Esophagus squamous epithelium (tissue), 5 donors: ENCODE measurements around the gene RNF144A. TPM values are rescaled to one million over a fixed set of nuclear protein-coding genes. Genes with fewer than 3 reads are reported as not detected.

ENCODE experiments used
- DNase-seq: peaks from one replicate; lab custom pipeline; 2025; lab: John Stamatoyannopoulos, UW
- H3K27ac ChIP-seq, 4 donors: fragments of 200-600 bp; sonication (generic); one replicate each; pipeline ENCODE4 v1.5.1; 2016 to 2019; ENCODE audit warnings: mild to moderate bottlenecking in 1 of 4
- H3K27me3 ChIP-seq, 4 donors: fragments of 200-600 bp; sonication (generic); 1 replicate in 3 of 4; 2 replicates in 1 of 4; pipeline versions ENCODE4 v1.5.1 to v1.6.0; 2017 to 2021; ENCODE audit warnings: antibody characterized with exemption in 1 of 4
- H3K36me3 ChIP-seq, 3 donors: fragments of 200-600 bp; sonication (generic); one replicate each; pipeline ENCODE4 v1.5.1; 2016 to 2019
- H3K4me1 ChIP-seq, 3 donors: fragments of 200-600 bp; sonication (generic); one replicate each; pipeline ENCODE4 v1.5.1; 2017 to 2019
- H3K4me3 ChIP-seq, 4 donors: fragments of 200-600 bp; sonication (generic); 1 replicate in 3 of 4; 2 replicates in 1 of 4; pipeline ENCODE4 v1.5.1; 2016 to 2019; ENCODE audit warnings: mild to moderate bottlenecking in 2 of 4, moderate library complexity in 1 of 4
- H3K9me3 ChIP-seq, 3 donors: fragments of 200-600 bp; sonication (generic); one replicate each; pipeline ENCODE4 v1.5.1; 2016 to 2019
- POLR2A ChIP-seq, 4 donors: fragments of 450-650 bp; IDR thresholded peaks; one replicate each; pipeline ENCODE4 v1.6.1; 2017; ENCODE audit warnings: antibody characterized with exemption in 4 of 4, mild to moderate bottlenecking in 4 of 4, moderate library complexity in 3 of 4
- WGBS, 2 donors: methylation state at CpG; one replicate each; pipeline ENCODE4 v1.1.5; 2018; 5-methylcytosine and 5-hydroxymethylcytosine counted together
- intact Hi-C: fragments of 100-400 bp; cut with DNase I; formaldehyde crosslinking; loops from one replicate; pipeline ENCODE4 v1.15.0; 2022
- total RNA-seq, 4 donors: library from RNA; depleted of rRNA; stranded (reverse); fragments of >200 nt; gene quantifications; one replicate each; pipeline ENCODE4 v1.1.0, GENCODE V29; 2016
- TF ChIP-seq, protein P1 (sequence below), 6 experiments: fragments of 450-650 bp in 4 of 6; fragments of 200-600 bp in 2 of 6; sonication (generic) in 2 of 6; IDR thresholded peaks; one replicate each; pipeline ENCODE4 v1.5.1; 2016 to 2019; ENCODE audit warnings: antibody characterized with exemption in 6 of 6, mild to moderate bottlenecking in 4 of 6, moderate library complexity in 4 of 6
- donor health status: DM: yes; HTN: yes; CAD: no.

RNF144A gene
- total RNA-seq, 4 donors from 2014 or later = 6.2 to 11.6 (median 8.2) TPM

GRCh38 chr2:6954586-6954985, 37.4 kb downstream of the RNF144A start:
- H3K4me3 ChIP-seq = no peak overlapping the region
- H3K27me3 ChIP-seq = no peaks in the 10 kb centered on the region
- H3K36me3 ChIP-seq = no peaks in the 10 kb centered on the region
- no peaks in the 10 kb centered on the region for H3K9me3 ChIP-seq
- H3K4me1 ChIP-seq = peaks cover 0 to 6% (median 0%) of the 10 kb centered on the region in 3 donors
- no peak for DNase-seq
- TF ChIP-seq POLR2A (IDR thresholded peaks at IDR 0.05) = no peak
- TF ChIP-seq, protein P1, sequence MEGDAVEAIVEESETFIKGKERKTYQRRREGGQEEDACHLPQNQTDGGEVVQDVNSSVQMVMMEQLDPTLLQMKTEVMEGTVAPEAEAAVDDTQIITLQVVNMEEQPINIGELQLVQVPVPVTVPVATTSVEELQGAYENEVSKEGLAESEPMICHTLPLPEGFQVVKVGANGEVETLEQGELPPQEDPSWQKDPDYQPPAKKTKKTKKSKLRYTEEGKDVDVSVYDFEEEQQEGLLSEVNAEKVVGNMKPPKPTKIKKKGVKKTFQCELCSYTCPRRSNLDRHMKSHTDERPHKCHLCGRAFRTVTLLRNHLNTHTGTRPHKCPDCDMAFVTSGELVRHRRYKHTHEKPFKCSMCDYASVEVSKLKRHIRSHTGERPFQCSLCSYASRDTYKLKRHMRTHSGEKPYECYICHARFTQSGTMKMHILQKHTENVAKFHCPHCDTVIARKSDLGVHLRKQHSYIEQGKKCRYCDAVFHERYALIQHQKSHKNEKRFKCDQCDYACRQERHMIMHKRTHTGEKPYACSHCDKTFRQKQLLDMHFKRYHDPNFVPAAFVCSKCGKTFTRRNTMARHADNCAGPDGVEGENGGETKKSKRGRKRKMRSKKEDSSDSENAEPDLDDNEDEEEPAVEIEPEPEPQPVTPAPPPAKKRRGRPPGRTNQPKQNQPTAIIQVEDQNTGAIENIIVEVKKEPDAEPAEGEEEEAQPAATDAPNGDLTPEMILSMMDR (IDR thresholded peaks at IDR 0.05) = no peak
- intact Hi-C loops = no loop called here
- WGBS, 2 donors = 85 to 89% methylated on average over 4 of the region's 4 CpGs
- H3K27ac ChIP-seq = no peak overlapping the region

DNA sequence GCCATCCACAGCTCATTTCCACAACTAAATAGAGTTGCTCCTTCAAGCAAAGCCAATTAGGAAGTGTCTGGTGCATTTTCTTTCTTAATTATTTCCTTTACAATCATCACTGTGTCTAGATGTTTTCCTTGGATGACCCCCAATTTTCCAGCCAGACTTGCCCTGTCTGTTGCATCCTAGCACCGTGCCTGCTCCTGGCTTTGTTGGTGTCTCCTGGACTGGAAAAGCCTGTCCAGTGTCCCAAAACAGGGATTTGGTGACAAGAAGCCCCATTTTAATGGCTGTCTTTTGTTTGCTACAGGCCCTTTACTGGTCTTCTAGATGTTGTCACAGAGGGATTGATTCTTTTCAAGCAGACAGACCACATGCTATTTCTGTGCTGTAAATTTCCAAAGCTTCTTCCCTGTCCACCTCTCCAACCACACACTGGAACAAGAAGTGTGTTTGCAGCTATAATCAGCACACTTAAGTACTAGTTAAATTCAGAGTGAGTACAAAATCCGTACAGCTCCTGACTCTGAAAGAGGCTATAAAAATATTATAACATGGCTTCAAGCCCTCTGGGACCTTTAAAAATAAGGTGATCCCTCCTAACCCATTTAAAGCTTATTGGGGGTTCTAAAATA, 38.4 kb downstream of the RNF144A start:
- 55 to 64% methylated on average over 2 of the region's 2 CpGs for WGBS, 2 donors
- TF ChIP-seq, protein P1 (IDR thresholded peaks at IDR 0.05) = no peak
- TF ChIP-seq POLR2A (IDR thresholded peaks at IDR 0.05) = no peak
- Histone ChIP-seq H3K4me1 (peaks cover 0 to 12% (median 2%) of the 10 kb centered on the region in 3 donors), H3K27me3 (no peaks in the 10 kb centered on the region), H3K9me3 (no peaks in the 10 kb centered on the region), H3K27ac (no peak overlapping the region), H3K4me3 (no peak overlapping the region), H3K36me3 (no peaks in the 10 kb centered on the region)
- intact Hi-C loops = no loop called here
- no peak for DNase-seq

GRCh38 chr2:6956566-6956965, 39.4 kb downstream of the RNF144A start:
- H3K4me1 ChIP-seq = peaks cover 0 to 20% (median 4%) of the 10 kb centered on the region in 3 donors

DNA sequence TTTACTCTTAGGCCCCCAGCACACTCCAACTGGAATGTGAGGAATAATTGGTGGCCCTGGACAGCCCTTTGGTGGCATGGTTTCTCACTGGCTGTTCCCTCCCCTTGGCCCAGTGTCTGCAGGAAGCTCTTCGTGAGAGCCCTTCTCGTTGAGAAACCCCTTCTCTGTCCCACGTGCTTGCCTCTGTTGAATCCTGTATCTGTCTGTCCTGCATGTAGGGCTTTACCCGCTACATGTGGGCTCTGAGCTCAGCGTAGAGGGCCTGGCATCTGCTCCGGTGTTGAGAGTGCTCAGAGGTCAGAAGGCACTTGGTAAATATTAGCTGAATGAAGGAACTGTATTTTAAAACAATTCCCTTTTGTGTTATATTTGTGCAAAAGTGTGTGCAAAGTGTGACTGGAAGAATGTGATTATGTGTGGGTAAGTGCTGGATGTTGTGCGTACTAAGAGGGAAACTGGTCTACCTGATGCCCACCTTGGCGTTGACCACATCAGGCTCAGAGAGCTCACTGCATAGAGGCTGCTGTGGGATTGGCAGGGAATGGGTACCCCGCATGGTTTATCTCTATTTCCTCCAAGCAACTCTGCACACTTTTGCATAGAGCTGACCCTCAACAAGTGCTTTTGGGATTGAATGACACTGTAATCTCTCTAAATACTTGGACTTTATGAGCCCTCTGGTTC, 40.0 kb downstream of the RNF144A start:
- WGBS, 2 donors = 92 to 98% methylated on average over 7 to 8 of the region's 9 CpGs
- Histone ChIP-seq H3K27ac (no peak overlapping the region), H3K9me3 (no peaks in the 10 kb centered on the region), H3K36me3 (no peaks in the 10 kb centered on the region), H3K27me3 (no peaks in the 10 kb centered on the region), H3K4me1 (peaks cover 0 to 20% (median 4%) of the 10 kb centered on the region in 3 donors), H3K4me3 (no peak overlapping the region)
- DNase-seq = no peak
- no peak for TF ChIP-seq POLR2A (IDR thresholded peaks at IDR 0.05)
- TF ChIP-seq, protein P1 (IDR thresholded peaks at IDR 0.05) = no peak
- intact Hi-C loops = no loop called here

More at GRCh38 chr2:6956566-6956965, 39.4 kb downstream of the RNF144A start:
- H3K4me3 ChIP-seq = no peak overlapping the region
- H3K27ac ChIP-seq = no peak overlapping the region
- intact Hi-C loops = no loop called here
- 100% methylated on average over 3 of the region's 3 CpGs; no CpG with 5 or more reads in 1 of the 2 donors for WGBS, 2 donors
- no peaks in the 10 kb centered on the region for H3K27me3 ChIP-seq
- no peak for DNase-seq
- TF ChIP-seq POLR2A (IDR thresholded peaks at IDR 0.05) = no peak
- TF ChIP-seq, protein P1 (IDR thresholded peaks at IDR 0.05) = no peak
- no peaks in the 10 kb centered on the region for H3K9me3 ChIP-seq
- H3K36me3 ChIP-seq = no peaks in the 10 kb centered on the region
